Stomach (tissue), 4 donors: Measurements from ENCODE around the gene MRPS18A.

Experiments used
- EP300 ChIP-seq: sonication (generic); formaldehyde crosslinking; IDR thresholded peaks from one replicate; pipeline ENCODE4 v1.6.1; 2017; ENCODE audit warnings: antibody characterized with exemption
- POLR2A ChIP-seq, 4 donors: fragments of 450-650 bp; IDR thresholded peaks; one replicate each; pipeline ENCODE4 v1.6.1; 2016; ENCODE audit warnings: antibody characterized with exemption in 4 of 4, control low read depth in 2 of 4, mild to moderate bottlenecking in 1 of 4, moderate library complexity in 1 of 4
- TF ChIP-seq, protein P1 (sequence below), 7 experiments: fragments of 450-650 bp in 4 of 7; fragments of 200-600 bp in 3 of 7; sonication (generic) in 3 of 7; IDR thresholded peaks; one replicate each; pipeline ENCODE4 v1.5.1; 2016 to 2019; ENCODE audit warnings: antibody characterized with exemption in 7 of 7, control low read depth in 2 of 7, mild to moderate bottlenecking in 1 of 7

DNA sequence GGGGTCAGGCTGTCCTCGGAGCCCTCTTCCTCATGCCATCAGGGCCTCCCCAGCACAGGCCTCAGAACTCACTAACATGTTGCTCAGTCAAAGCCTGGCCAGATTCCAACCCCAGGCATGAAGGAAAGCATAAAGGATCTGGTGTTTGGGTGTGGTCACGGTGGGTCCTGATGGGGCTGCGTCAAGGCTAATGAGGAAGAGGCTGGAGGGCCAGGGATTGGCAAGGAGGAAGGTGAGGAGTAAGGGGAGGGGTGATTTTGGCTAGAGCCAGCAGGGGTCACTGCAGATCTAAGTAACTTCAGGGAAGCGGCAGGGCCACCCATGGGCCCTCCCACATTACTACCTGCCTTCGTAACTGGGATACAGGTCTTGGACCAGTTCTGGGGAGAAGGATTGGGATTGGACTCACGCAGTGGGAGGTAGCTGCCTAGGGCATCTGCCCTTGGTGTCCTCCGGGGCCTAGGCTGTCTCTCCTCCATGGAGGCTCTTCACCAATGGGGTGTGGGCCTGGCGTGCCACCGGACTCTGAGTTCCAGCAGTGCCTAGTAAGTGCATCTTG, 36.2 kb upstream of the MRPS18A start:
- no peak for TF ChIP-seq POLR2A (IDR thresholded peaks at IDR 0.05)
- TF ChIP-seq, protein P1, sequence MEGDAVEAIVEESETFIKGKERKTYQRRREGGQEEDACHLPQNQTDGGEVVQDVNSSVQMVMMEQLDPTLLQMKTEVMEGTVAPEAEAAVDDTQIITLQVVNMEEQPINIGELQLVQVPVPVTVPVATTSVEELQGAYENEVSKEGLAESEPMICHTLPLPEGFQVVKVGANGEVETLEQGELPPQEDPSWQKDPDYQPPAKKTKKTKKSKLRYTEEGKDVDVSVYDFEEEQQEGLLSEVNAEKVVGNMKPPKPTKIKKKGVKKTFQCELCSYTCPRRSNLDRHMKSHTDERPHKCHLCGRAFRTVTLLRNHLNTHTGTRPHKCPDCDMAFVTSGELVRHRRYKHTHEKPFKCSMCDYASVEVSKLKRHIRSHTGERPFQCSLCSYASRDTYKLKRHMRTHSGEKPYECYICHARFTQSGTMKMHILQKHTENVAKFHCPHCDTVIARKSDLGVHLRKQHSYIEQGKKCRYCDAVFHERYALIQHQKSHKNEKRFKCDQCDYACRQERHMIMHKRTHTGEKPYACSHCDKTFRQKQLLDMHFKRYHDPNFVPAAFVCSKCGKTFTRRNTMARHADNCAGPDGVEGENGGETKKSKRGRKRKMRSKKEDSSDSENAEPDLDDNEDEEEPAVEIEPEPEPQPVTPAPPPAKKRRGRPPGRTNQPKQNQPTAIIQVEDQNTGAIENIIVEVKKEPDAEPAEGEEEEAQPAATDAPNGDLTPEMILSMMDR (IDR thresholded peaks at IDR 0.05) = peak in 5 of 7 experiments; percentile 22 to 87 (median 68)
- no peak for TF ChIP-seq EP300
